Type B pancreatic cell (in vitro differentiated cells): Measurements from ENCODE around the gene CMSS1. TPM values are rescaled to one million over a fixed set of nuclear protein-coding genes. Genes with fewer than 3 reads are reported as not detected.

Source experiments
- DNase-seq: peaks from one replicate; pipeline ENCODE4 v3.0.0; 2021; ENCODE audit warnings: mixed read lengths; ENCODE audit not compliant: unreplicated experiment; ENCODE audit errors: extremely low spot score
- H3K27ac Mint-ChIP-seq: 2 replicates; pipeline ENCODE4 v1.8.0; 2021; ENCODE audit warnings: mild to moderate bottlenecking, mixed read lengths
- H3K27me3 Mint-ChIP-seq: 2 replicates; pipeline ENCODE4 v1.8.0; 2021; ENCODE audit warnings: mixed read lengths
- H3K36me3 Mint-ChIP-seq: 2 replicates; pipeline ENCODE4 v1.8.0; 2021; ENCODE audit warnings: mixed read lengths
- H3K4me1 Mint-ChIP-seq: one replicate; pipeline ENCODE4 v1.8.0; 2021; ENCODE audit warnings: mixed read lengths; ENCODE audit not compliant: unreplicated experiment
- H3K4me3 Mint-ChIP-seq: 2 replicates; pipeline ENCODE4 v1.8.0; 2021; ENCODE audit warnings: mild to moderate bottlenecking, mixed read lengths
- H3K9me3 Mint-ChIP-seq: 2 replicates; pipeline ENCODE4 v1.8.0; 2021; ENCODE audit warnings: mixed read lengths
- CTCF ChIP-seq: fragments of 200-600 bp; sonication (generic); conservative IDR thresholded peaks from 2 replicates; pipeline ENCODE4 v1.5.0; 2021; ENCODE audit warnings: antibody characterized with exemption, mild to moderate bottlenecking
- total RNA-seq: library from RNA; stranded (reverse); gene quantifications from 2 replicates; pipeline ENCODE4 v1.2.1, GENCODE V29; 2021; ENCODE audit warnings: low replicate concordance

Gene CMSS1
- total RNA-seq, 1 donor from 2014 or later = 34.1 TPM

- Mint-ChIP-seq H3K36me3 (peaks cover 3% of the 10 kb centered on the region), H3K4me1 (peaks cover 5% of the 10 kb centered on the region), H3K27ac (no peak overlapping the region), H3K4me3 (no peak overlapping the region), H3K27me3 (no peaks in the 10 kb centered on the region), H3K9me3 (no peaks in the 10 kb centered on the region)
- TF ChIP-seq CTCF = no peak
- DNase-seq = no peak
Measured at GRCh38 chr3:100067589-100067988, 249.9 kb downstream of the CMSS1 start.

GRCh38 chr3:100068826-100069225, 251.2 kb downstream of the CMSS1 start:
- TF ChIP-seq CTCF = peak; percentile 80
- Mint-ChIP-seq H3K27ac (no peak overlapping the region), H3K4me1 (peaks cover 11% of the 10 kb centered on the region), H3K9me3 (no peaks in the 10 kb centered on the region), H3K27me3 (no peaks in the 10 kb centered on the region), H3K4me3 (no peak overlapping the region), H3K36me3 (no peaks in the 10 kb centered on the region)
- no peak for DNase-seq

GRCh38 chr3:100069472-100069871, 251.8 kb downstream of the CMSS1 start:
- no peak for TF ChIP-seq CTCF
- Mint-ChIP-seq H3K27ac (no peak overlapping the region), H3K9me3 (no peaks in the 10 kb centered on the region), H3K27me3 (no peaks in the 10 kb centered on the region), H3K36me3 (no peaks in the 10 kb centered on the region), H3K4me3 (no peak overlapping the region), H3K4me1 (peaks cover 16% of the 10 kb centered on the region)
- no peak for DNase-seq

DNA sequence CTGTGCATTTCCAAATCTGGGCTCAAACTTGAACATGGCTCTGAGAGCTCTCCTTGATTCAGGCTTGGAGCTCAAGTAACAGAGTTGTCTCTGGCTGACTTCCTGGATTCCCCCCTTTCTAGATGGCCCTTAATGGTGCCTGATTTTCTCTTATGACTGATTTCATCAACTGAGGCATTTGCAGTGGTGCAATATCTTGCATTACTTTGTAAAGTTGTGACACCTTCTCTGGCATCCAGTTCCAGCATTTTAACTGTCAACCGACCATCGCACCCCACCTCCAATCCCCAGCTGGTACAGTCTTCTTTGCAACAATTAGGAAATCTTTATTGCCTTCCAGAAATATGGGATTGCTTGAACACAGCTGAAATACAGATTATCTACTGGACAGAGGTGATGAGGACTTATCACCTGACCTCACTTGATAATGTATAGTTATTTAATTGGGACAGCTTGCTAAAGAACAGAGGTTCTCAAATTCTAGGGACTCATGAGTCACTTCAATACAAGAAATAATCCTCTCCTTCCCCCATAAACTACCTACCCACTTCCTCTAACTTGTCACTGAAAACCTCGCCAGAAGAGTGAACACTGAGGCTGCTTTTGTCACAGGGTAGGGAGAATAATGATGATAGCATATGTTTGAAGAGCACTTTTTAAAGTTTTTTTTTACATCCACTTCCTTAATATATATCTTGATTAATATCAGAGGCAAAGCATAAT, 254.8 kb downstream of the CMSS1 start:
- Mint-ChIP-seq H3K36me3 (no peaks in the 10 kb centered on the region), H3K27me3 (no peaks in the 10 kb centered on the region), H3K9me3 (no peaks in the 10 kb centered on the region), H3K27ac (no peak overlapping the region), H3K4me1 (peaks cover 31% of the 10 kb centered on the region), H3K4me3 (no peak overlapping the region)
- TF ChIP-seq CTCF = no peak
- no peak for DNase-seq

DNA sequence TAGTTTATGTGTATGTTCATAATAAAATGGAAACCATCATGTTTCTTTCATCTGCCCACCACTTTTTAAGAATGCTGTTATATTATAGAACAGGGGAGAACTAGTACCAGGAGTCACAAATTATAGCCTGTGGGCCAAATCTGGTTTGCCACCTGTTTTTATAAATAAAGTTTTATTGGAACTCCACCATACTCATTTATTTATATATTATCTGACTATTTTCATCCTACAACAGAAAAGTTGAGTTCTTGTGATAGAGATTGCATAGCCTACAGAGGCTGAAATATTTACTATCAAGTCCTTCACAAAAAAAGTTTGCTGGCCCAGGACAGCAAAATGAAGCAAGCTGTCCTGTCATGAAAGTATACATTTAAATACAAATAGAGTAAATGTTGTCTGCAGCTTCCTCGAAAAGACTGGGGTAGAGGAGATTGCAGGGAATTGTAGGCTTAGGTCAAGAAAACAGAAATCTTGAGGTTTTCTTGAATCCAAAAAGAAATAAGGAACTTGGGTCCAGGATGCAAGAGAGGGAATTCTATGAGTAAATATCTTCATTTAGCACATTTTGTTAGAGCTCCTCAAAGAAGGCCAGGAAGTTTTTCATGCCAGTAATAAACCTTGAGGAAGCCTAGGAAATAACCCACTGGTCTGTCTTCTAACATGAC, 255.5 kb downstream of the CMSS1 start:
- no peaks in the 10 kb centered on the region for H3K27me3 Mint-ChIP-seq
- no peaks in the 10 kb centered on the region for H3K36me3 Mint-ChIP-seq
- TF ChIP-seq CTCF = no peak
- H3K4me1 Mint-ChIP-seq = peaks cover 31% of the 10 kb centered on the region
- H3K9me3 Mint-ChIP-seq = no peaks in the 10 kb centered on the region
- no peak for DNase-seq
- no peak overlapping the region for H3K27ac Mint-ChIP-seq
- no peak overlapping the region for H3K4me3 Mint-ChIP-seq
